Peyer's patch (tissue), 4 donors: ENCODE data around the gene NMS. TPM values are rescaled to one million over a fixed set of nuclear protein-coding genes. Genes with fewer than 3 reads are reported as not detected.

Source experiments
- DNase-seq, 3 donors: peaks; one replicate each; pipeline ENCODE4 v3.0.0-alpha.2; 2017 to 2019
- H3K27ac ChIP-seq, 4 donors: fragments of 200-600 bp; sonication (generic); one replicate each; pipeline ENCODE4 v1.5.1; 2016 to 2019
- H3K27me3 ChIP-seq, 2 donors: fragments of 200-600 bp; sonication (generic); one replicate each; pipeline ENCODE4 v1.5.1; 2019
- H3K36me3 ChIP-seq, 3 donors: fragments of 200-600 bp; sonication (generic); one replicate each; pipeline ENCODE4 v1.5.1; 2016 to 2019
- H3K4me1 ChIP-seq, 4 donors: fragments of 200-600 bp; sonication (generic); one replicate each; pipeline ENCODE4 v1.5.1; 2016 to 2019
- H3K4me3 ChIP-seq, 4 donors: fragments of 200-600 bp; sonication (generic); 1 replicate in 3 of 4; 2 replicates in 1 of 4; pipeline ENCODE4 v1.5.1; 2016 to 2019; ENCODE audit warnings: mild to moderate bottlenecking in 1 of 4
- H3K9me3 ChIP-seq, 4 donors: fragments of 200-600 bp; sonication (generic); one replicate each; pipeline ENCODE4 v1.5.1; 2016 to 2019; ENCODE audit warnings: mild to moderate bottlenecking in 1 of 4
- POLR2A ChIP-seq, 2 donors: fragments of 450-650 bp; IDR thresholded peaks; one replicate each; pipeline ENCODE4 v1.5.1; 2017; ENCODE audit warnings: antibody characterized with exemption in 2 of 2, mild to moderate bottlenecking in 2 of 2, moderate library complexity in 2 of 2
- total RNA-seq, 4 donors: library from RNA; depleted of rRNA; stranded (reverse); fragments of >200 nt; gene quantifications; one replicate each; pipeline ENCODE4 v1.1.0, GENCODE V29; 2016
- TF ChIP-seq, protein P1 (sequence below), 6 experiments: fragments of 450-650 bp in 4 of 6; fragments of 200-600 bp in 2 of 6; sonication (generic) in 1 of 6; IDR thresholded peaks; one replicate each; pipeline ENCODE4 v1.5.1; 2017 to 2019; ENCODE audit warnings: antibody characterized with exemption in 6 of 6, mild to moderate bottlenecking in 3 of 6, moderate library complexity in 1 of 6

The NMS gene
- total RNA-seq, 4 donors from 2014 or later = not detected

DNA sequence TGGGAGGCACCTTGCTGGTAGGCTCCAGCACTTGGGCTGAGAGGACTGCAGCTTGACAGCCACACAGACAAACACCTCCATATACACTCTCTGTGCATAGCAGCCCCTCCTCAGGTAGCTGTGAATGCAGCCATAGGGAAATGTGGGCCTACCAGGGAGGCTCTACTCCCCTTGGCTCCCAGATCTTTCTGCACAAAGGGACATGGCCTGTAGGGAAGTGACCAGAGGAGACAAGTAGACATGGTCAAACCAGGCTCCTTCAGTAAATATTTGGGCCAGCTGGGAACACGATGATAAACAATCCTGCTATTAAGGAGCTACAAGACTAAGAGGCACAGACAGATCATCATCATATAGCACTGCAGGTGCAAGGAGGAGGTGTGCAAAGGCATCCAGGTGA lies 56.6 kb downstream of the NMS start:
- H3K4me3 ChIP-seq = no peak overlapping the region
- no peaks in the 10 kb centered on the region for H3K4me1 ChIP-seq

DNA sequence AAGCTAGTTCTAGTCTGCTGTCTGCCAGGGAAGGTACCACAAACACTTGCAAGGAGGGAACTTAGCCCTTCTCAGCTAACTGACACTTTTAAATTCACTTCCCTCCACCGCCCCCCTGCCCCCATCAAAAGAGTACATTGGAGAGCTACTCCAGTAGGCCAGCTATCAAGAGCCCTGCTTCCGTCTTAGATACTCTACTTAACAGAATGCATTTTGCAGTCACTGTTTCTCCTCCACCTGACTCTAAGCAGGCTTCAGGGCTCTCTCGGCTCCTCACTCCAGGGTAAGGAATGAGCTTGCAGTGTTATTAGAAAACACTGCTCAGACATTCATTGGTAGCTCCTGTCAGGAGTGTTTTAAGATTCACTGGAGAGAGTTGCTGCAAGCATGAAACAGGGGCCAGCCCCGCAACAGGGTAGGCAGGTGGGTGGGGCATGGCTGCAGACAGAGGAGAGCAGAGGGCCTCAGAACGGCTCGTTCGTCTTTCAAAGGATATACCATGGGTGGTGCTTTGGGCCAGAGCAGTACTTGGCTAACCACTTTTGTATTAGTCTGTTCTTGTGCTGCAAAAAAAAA lies 57.2 kb downstream of the NMS start:
- Histone ChIP-seq H3K27ac (no peak overlapping the region), H3K4me1 (no peaks in the 10 kb centered on the region), H3K27me3 (no peaks in the 10 kb centered on the region), H3K36me3 (no peaks in the 10 kb centered on the region), H3K4me3 (no peak overlapping the region), H3K9me3 (no peaks in the 10 kb centered on the region)
- TF ChIP-seq POLR2A (IDR thresholded peaks at IDR 0.05) = no peak
- TF ChIP-seq, protein P1, sequence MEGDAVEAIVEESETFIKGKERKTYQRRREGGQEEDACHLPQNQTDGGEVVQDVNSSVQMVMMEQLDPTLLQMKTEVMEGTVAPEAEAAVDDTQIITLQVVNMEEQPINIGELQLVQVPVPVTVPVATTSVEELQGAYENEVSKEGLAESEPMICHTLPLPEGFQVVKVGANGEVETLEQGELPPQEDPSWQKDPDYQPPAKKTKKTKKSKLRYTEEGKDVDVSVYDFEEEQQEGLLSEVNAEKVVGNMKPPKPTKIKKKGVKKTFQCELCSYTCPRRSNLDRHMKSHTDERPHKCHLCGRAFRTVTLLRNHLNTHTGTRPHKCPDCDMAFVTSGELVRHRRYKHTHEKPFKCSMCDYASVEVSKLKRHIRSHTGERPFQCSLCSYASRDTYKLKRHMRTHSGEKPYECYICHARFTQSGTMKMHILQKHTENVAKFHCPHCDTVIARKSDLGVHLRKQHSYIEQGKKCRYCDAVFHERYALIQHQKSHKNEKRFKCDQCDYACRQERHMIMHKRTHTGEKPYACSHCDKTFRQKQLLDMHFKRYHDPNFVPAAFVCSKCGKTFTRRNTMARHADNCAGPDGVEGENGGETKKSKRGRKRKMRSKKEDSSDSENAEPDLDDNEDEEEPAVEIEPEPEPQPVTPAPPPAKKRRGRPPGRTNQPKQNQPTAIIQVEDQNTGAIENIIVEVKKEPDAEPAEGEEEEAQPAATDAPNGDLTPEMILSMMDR (IDR thresholded peaks at IDR 0.05) = no peak
- no peak for DNase-seq

More for the DNA sequence above, 56.6 kb downstream of the NMS start:
- no peaks in the 10 kb centered on the region for H3K36me3 ChIP-seq
- no peak overlapping the region for H3K27ac ChIP-seq
- no peak for TF ChIP-seq POLR2A (IDR thresholded peaks at IDR 0.05)
- TF ChIP-seq, protein P1 (IDR thresholded peaks at IDR 0.05) = no peak
- no peaks in the 10 kb centered on the region for H3K9me3 ChIP-seq
- DNase-seq = peak in 1 of 3 donors; percentile 28
- H3K27me3 ChIP-seq = no peaks in the 10 kb centered on the region

DNA sequence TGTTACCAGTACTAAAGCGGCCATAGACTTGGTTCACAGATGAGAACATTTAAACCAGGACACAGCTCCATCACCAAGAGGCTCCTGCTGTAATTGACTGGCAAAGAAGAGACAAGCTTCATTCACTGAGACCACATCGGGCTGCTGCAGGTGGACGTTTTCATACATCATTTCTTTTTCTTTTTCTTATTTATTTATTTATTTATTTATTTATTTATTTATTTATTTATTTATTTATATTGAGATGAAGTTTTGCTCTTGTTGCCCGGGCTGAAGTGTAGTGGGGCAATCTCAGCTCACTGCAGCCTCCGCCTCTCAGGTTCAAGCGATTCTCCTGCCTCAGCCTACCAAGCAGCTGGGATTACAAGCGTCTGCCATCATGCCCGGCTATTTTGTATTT lies 58.9 kb downstream of the NMS start:
- H3K27me3 ChIP-seq = no peaks in the 10 kb centered on the region
- no peaks in the 10 kb centered on the region for H3K9me3 ChIP-seq
- no peak for DNase-seq
- H3K36me3 ChIP-seq = no peaks in the 10 kb centered on the region
- no peak overlapping the region for H3K27ac ChIP-seq
- H3K4me1 ChIP-seq = no peaks in the 10 kb centered on the region
- TF ChIP-seq POLR2A (IDR thresholded peaks at IDR 0.05) = no peak
- TF ChIP-seq, protein P1 (IDR thresholded peaks at IDR 0.05) = no peak
- H3K4me3 ChIP-seq = no peak overlapping the region

DNA sequence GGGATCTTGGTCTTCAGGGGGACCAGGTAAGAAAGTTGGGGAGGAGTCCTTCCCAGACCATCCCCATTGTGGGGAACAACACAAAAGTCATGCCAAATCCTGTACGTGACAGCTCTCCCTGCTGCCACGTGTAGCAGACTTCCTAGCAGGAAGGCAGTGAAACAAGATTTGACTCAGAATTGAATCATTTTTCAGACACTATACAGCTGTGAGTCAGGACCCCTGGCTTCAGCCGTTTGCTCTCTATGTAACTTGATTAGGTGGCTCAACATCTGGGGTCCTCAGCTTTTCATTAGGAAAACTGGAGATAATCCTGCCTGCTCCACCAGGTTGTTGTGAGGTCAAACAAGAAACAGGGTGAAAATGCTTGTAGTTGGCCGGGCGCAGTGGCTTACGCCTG lies 59.6 kb downstream of the NMS start:
- DNase-seq = no peak
- TF ChIP-seq, protein P1 (IDR thresholded peaks at IDR 0.05) = no peak
- no peak for TF ChIP-seq POLR2A (IDR thresholded peaks at IDR 0.05)
- Histone ChIP-seq H3K4me1 (no peaks in the 10 kb centered on the region), H3K4me3 (no peak overlapping the region), H3K9me3 (no peaks in the 10 kb centered on the region), H3K27ac (no peak overlapping the region), H3K36me3 (no peaks in the 10 kb centered on the region), H3K27me3 (no peaks in the 10 kb centered on the region)

Other genes with a start within 250 kb of the NMS start
- gene LONRF2, start 148.0 kb upstream of the NMS start, total RNA-seq = 1 to 10 TPM in 2 of 4 donors, under 1 TPM in 2; 0.35 to 3.1 (median 1.6) TPM
- 1 to 10 TPM in 3 of 4 donors, under 1 TPM in 1; 0.95 to 6.6 (median 2.8) TPM for gene CHST10, start 52.8 kb upstream of the NMS start, total RNA-seq
- 10 to 100 TPM in 1 of 4 donors, 1 to 10 TPM in 3; 5.0 to 14.0 (median 7.3) TPM for gene PDCL3, start 92.5 kb downstream of the NMS start, total RNA-seq